ENCODE measurements around the gene ENPP7.

The ENPP7 gene

DNA sequence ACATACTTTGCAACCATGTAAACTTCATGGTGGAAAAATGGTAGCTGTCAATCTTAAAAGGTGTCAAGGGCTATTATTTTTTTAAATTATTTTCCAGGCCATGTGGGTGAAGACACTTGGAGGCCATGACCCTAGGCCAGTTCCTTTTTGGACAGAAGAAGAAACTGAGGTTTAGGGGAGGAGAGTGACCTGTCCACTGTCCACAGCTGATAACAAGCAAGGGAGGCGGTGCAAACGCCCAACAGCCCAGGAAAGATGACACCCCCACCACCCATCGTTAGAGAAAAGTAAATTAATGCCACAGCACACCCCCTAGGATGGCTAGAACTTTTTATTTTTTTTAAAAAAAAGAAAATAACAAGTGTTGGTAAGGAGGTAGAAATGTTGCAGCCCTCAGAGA lies 19.2 kb downstream of the ENPP7 start:
- no peak for TF ChIP-seq POLR2AphosphoS5 (IDR thresholded peaks at IDR 0.05; ENCODE audit: low read depth, low read length)
- TF ChIP-seq TAF1 (IDR thresholded peaks at IDR 0.05; ENCODE audit: borderline replicate concordance, insufficient read depth, low read length): no peak
- no peak for TF ChIP-seq SIN3A (IDR thresholded peaks at IDR 0.05; ENCODE audit: borderline replicate concordance, insufficient read depth, low read length)
- no peak for TF ChIP-seq FOXP2 (optimal IDR thresholded peaks at IDR 0.05; ENCODE audit: borderline replicate concordance, extremely low read depth, extremely low read length, insufficient read depth)
- TF ChIP-seq, protein P1, sequence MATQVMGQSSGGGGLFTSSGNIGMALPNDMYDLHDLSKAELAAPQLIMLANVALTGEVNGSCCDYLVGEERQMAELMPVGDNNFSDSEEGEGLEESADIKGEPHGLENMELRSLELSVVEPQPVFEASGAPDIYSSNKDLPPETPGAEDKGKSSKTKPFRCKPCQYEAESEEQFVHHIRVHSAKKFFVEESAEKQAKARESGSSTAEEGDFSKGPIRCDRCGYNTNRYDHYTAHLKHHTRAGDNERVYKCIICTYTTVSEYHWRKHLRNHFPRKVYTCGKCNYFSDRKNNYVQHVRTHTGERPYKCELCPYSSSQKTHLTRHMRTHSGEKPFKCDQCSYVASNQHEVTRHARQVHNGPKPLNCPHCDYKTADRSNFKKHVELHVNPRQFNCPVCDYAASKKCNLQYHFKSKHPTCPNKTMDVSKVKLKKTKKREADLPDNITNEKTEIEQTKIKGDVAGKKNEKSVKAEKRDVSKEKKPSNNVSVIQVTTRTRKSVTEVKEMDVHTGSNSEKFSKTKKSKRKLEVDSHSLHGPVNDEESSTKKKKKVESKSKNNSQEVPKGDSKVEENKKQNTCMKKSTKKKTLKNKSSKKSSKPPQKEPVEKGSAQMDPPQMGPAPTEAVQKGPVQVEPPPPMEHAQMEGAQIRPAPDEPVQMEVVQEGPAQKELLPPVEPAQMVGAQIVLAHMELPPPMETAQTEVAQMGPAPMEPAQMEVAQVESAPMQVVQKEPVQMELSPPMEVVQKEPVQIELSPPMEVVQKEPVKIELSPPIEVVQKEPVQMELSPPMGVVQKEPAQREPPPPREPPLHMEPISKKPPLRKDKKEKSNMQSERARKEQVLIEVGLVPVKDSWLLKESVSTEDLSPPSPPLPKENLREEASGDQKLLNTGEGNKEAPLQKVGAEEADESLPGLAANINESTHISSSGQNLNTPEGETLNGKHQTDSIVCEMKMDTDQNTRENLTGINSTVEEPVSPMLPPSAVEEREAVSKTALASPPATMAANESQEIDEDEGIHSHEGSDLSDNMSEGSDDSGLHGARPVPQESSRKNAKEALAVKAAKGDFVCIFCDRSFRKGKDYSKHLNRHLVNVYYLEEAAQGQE (IDR thresholded peaks at IDR 0.05; ENCODE audit: insufficient read depth in 1 of 2, low read depth in 2 of 2, low read length in 2 of 2): no peak

DNA sequence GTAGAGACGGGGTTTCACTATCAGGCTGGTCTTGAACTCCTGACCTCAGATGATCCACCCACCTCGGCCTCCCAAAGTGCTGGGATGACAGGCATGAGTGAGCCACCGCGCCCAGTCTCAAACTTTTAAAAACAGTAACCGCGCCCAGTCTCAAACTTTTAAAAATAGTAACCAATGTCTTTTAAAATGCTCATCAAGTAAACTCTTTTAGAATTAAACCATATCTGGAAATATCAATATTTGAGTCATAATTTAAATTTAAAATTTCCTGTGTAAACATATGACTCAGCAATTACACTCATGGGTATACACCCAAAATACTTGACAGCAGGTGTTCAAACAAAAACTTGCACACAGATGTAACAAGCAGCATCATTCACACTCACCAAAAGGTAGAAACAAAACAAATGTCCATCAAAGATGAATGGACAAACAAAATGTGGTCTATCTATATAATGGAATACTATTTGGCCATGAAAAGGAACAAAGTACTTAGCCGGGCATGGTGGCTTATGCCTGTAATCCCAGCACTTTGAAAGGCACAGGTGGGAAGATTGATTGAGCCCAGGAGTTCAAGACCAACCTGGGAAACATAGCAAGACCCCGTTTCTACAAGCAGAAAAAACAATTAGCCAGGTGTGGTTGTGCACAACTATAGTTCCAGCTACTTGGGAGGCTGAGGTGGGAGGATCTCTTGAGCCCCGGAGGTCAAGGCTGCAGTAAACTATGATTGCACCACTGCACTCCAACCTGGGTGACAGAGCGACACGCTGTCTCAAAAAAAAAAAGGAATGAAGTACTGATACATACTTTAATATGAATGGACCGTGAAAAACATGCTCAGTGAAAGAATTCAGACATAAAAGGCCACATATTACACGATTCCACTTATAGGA lies 20.2 kb downstream of the ENPP7 start:
- no peak for TF ChIP-seq POLR2AphosphoS5 (IDR thresholded peaks at IDR 0.05; ENCODE audit: low read depth, low read length)
- no peak for TF ChIP-seq TAF1 (IDR thresholded peaks at IDR 0.05; ENCODE audit: borderline replicate concordance, insufficient read depth, low read length)
- no peak for TF ChIP-seq FOXP2 (optimal IDR thresholded peaks at IDR 0.05; ENCODE audit: borderline replicate concordance, extremely low read depth, extremely low read length, insufficient read depth)
- TF ChIP-seq, protein P1 (IDR thresholded peaks at IDR 0.05; ENCODE audit: insufficient read depth in 1 of 2, low read depth in 2 of 2, low read length in 2 of 2): no peak
- TF ChIP-seq SIN3A (IDR thresholded peaks at IDR 0.05; ENCODE audit: borderline replicate concordance, insufficient read depth, low read length): no peak

DNA sequence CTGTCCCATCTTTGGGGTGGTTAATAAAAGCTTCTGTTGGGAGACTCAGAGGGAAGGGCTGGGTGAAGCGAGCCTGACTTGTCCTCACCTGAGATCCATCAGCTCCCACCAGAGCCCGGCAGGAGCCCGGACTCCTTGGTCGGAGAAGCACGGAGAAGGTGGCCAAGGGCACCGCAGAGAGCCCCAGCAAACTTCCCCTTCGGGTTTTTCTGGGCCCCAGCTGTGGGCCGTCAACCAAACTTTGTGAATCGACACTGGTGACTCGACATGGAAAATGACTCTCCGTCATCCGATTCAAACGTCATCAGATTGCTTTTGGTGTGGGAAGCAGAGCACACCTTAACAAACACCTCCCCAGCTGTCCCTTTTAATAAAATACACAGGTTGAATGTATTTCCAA lies 21.4 kb downstream of the ENPP7 start:
- no peak for TF ChIP-seq FOXP2 (optimal IDR thresholded peaks at IDR 0.05; ENCODE audit: borderline replicate concordance, extremely low read depth, extremely low read length, insufficient read depth)
- TF ChIP-seq SIN3A (IDR thresholded peaks at IDR 0.05; ENCODE audit: borderline replicate concordance, insufficient read depth, low read length): no peak
- no peak for TF ChIP-seq TAF1 (IDR thresholded peaks at IDR 0.05; ENCODE audit: borderline replicate concordance, insufficient read depth, low read length)
- TF ChIP-seq, protein P1 (IDR thresholded peaks at IDR 0.05; ENCODE audit: insufficient read depth in 1 of 2, low read depth in 2 of 2, low read length in 2 of 2): no peak
- TF ChIP-seq POLR2AphosphoS5 (IDR thresholded peaks at IDR 0.05; ENCODE audit: low read depth, low read length): no peak

DNA sequence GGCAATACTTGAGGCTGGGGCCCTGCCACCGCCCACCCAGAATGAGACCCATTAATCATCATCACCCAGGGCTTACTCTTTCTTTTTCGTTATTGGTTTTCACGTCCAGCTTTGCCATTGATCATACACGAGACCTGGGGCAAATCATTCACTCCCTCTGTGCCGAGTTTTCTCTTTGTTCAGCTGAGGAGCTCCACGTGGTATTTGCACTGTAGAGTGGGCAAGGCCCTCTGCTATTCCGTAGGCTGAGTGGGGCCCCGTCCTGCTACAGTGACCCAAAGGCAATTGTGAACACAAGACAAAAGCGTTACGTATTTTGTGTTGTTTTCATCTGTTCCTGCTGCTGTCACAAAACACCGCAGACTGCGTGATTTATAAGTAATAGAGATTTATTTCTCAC lies 23.6 kb downstream of the ENPP7 start:
- TF ChIP-seq, protein P1 (IDR thresholded peaks at IDR 0.05; ENCODE audit: insufficient read depth in 1 of 2, low read depth in 2 of 2, low read length in 2 of 2): no peak
- TF ChIP-seq POLR2AphosphoS5 (IDR thresholded peaks at IDR 0.05; ENCODE audit: low read depth, low read length): no peak
- TF ChIP-seq FOXP2 (optimal IDR thresholded peaks at IDR 0.05; ENCODE audit: borderline replicate concordance, extremely low read depth, extremely low read length, insufficient read depth): no peak
- TF ChIP-seq SIN3A (IDR thresholded peaks at IDR 0.05; ENCODE audit: borderline replicate concordance, insufficient read depth, low read length): no peak
- no peak for TF ChIP-seq TAF1 (IDR thresholded peaks at IDR 0.05; ENCODE audit: borderline replicate concordance, insufficient read depth, low read length)
